Measurements from ENCODE around the gene PDXDC1. TPM values are rescaled to one million over a fixed set of nuclear protein-coding genes. Genes with fewer than 3 reads are reported as not detected.
"Not testable (repeated sequence)": the region's sequence is repeated elsewhere in the genome, so short reads cannot be mapped to it uniquely, and the experiment has no call there.

Gene PDXDC1
- total RNA-seq, 1 donor from 2014 or later, result 123 TPM

DNA sequence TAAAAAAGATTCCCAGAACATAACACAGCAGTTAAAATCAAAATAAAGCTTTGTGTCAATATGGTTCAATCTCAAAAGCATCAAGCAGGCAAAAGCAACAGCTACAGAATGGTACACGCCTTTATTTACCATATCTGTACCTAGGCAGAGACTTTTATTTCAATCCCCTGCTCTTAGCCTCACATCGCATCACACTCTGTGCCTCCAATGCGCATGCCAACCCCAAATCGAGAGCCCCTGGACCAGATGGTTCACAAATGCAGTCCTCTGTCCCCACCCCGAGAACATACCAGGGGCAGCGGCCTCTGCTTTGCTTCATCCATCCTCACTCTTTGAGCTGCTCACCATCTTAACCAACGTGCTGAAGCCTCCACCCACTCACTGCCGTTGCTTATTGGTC is 91.9 kb downstream of the PDXDC1 start:
- H3K9me3 Mint-ChIP-seq (ENCODE audit: unreplicated experiment); H2AFZ ChIP-seq (ENCODE audit: low read depth, low read length); H3K4me3 Mint-ChIP-seq (ENCODE audit: unreplicated experiment); H3K27ac Mint-ChIP-seq (ENCODE audit: unreplicated experiment); H3K79me2 ChIP-seq (ENCODE audit: insufficient read depth, low read length); H3K27me3 Mint-ChIP-seq (ENCODE audit: low read depth, unreplicated experiment); H3K4me1 Mint-ChIP-seq (ENCODE audit: low read depth, unreplicated experiment); H3K4me3 ChIP-seq (ENCODE audit: insufficient read depth, low read depth, low read length); H3K4me2 ChIP-seq (ENCODE audit: low read length); H3K27me3 ChIP-seq (ENCODE audit: insufficient read depth, low read length); FAIRE-seq; H3K9ac ChIP-seq (ENCODE audit: low read length); H3K4me1 ChIP-seq (ENCODE audit: insufficient read depth, low read length); H3K9me3 ChIP-seq (ENCODE audit: insufficient read depth, low read depth, low read length); H3K27ac ChIP-seq (ENCODE audit: low read depth, low read length); H4K20me1 ChIP-seq (ENCODE audit: insufficient read depth, low read length); DNase-seq (ENCODE audit: low read depth): not testable (repeated sequence)
- H3K36me3 Mint-ChIP-seq (ENCODE audit: low read depth, unreplicated experiment), result peaks cover 14% of the 10 kb centered on the region
- H3K36me3 ChIP-seq (ENCODE audit: insufficient read depth, low read length), result peaks cover 29% of the 10 kb centered on the region

GRCh38 chr16:15071013-15071412 is 96.2 kb downstream of the PDXDC1 start:
- not testable (repeated sequence) for H3K4me3 Mint-ChIP-seq (ENCODE audit: unreplicated experiment); H3K4me3 ChIP-seq (ENCODE audit: insufficient read depth, low read depth, low read length); H3K27ac Mint-ChIP-seq (ENCODE audit: unreplicated experiment); H3K9me3 Mint-ChIP-seq (ENCODE audit: unreplicated experiment); H3K9me3 ChIP-seq (ENCODE audit: insufficient read depth, low read depth, low read length); H3K79me2 ChIP-seq (ENCODE audit: insufficient read depth, low read length); FAIRE-seq; H3K27me3 Mint-ChIP-seq (ENCODE audit: low read depth, unreplicated experiment); H3K27me3 ChIP-seq (ENCODE audit: insufficient read depth, low read length); H3K36me3 Mint-ChIP-seq (ENCODE audit: low read depth, unreplicated experiment); H3K4me1 Mint-ChIP-seq (ENCODE audit: low read depth, unreplicated experiment); H3K9ac ChIP-seq (ENCODE audit: low read length); H3K27ac ChIP-seq (ENCODE audit: low read depth, low read length); DNase-seq (ENCODE audit: low read depth); H2AFZ ChIP-seq (ENCODE audit: low read depth, low read length); H3K4me1 ChIP-seq (ENCODE audit: insufficient read depth, low read length); H3K4me2 ChIP-seq (ENCODE audit: low read length)
- peaks cover 12% of the 10 kb centered on the region for H4K20me1 ChIP-seq (ENCODE audit: insufficient read depth, low read length)
- peaks cover 41% of the 10 kb centered on the region for H3K36me3 ChIP-seq (ENCODE audit: insufficient read depth, low read length)

DNA sequence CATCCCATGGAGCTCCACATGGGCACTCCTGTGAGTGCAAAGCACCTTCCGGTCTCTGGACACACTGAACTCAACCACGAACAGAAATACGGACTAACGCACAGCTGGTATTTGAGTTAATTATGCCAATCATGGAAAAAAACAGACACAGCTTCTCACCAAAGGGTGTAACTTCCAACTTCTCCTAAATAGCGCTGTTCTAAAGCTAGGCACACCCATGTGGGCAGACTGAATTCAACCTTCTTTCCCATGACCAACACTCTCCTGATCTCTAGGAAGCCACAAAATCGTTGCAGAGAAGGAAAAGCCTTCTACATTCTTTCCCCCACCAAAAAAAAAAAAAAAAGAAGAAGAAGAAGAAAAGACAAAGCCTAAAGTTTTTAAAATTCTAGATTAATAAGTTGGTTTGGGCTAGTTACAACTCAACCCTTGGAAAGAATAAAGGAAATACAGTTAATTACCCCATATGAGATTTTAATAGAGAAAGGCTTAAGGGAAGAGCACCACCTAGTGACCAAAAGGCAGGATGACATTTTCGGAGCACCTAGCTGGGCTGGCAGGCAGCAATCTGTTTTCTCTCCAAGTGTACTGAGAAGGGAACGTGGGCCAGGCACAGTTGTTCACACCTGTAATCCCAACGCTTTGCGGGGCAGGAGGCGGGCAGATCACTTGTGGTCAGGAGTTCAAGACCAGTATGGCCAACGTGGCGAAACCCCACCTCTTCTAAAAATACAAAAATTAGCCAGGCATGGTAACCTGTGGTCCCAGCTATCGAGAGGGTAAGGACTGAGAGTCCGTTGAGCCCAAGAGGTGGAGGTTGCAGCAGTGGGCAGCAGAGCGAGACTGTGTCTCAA is 97.3 kb downstream of the PDXDC1 start:
- not testable (repeated sequence) for H3K27me3 Mint-ChIP-seq (ENCODE audit: low read depth, unreplicated experiment); H3K27me3 ChIP-seq (ENCODE audit: insufficient read depth, low read length); DNase-seq (ENCODE audit: low read depth); H3K27ac Mint-ChIP-seq (ENCODE audit: unreplicated experiment); H3K36me3 Mint-ChIP-seq (ENCODE audit: low read depth, unreplicated experiment); H3K4me3 ChIP-seq (ENCODE audit: insufficient read depth, low read depth, low read length); H3K4me2 ChIP-seq (ENCODE audit: low read length); H3K79me2 ChIP-seq (ENCODE audit: insufficient read depth, low read length); H3K4me1 Mint-ChIP-seq (ENCODE audit: low read depth, unreplicated experiment); H3K4me3 Mint-ChIP-seq (ENCODE audit: unreplicated experiment); H3K27ac ChIP-seq (ENCODE audit: low read depth, low read length); H3K9me3 Mint-ChIP-seq (ENCODE audit: unreplicated experiment); H3K9me3 ChIP-seq (ENCODE audit: insufficient read depth, low read depth, low read length); H2AFZ ChIP-seq (ENCODE audit: low read depth, low read length); FAIRE-seq; H3K4me1 ChIP-seq (ENCODE audit: insufficient read depth, low read length); H3K9ac ChIP-seq (ENCODE audit: low read length)
- peak; percentile 27 for TF ChIP-seq CTCF (IDR thresholded peaks at IDR 0.05; ENCODE audit: insufficient read depth, low read depth, low read length)
- peaks cover 41% of the 10 kb centered on the region for H3K36me3 ChIP-seq (ENCODE audit: insufficient read depth, low read length)
- H4K20me1 ChIP-seq (ENCODE audit: insufficient read depth, low read length), result peaks cover 13% of the 10 kb centered on the region

Data from astrocyte (in vitro differentiated cells and primary cell).